HFFc6 (cell line): ENCODE measurements around the gene CEP63. TPM values are rescaled to one million over a fixed set of nuclear protein-coding genes. Genes with fewer than 3 reads are reported as not detected.
A peak's percentile ranks its signal among the peaks of the same experiment; 100 is the strongest.

ENCODE experiments used
- DNase-seq: peaks from one replicate; pipeline ENCODE4 v3.0.0-alpha.2; 2018
- H3K27ac Mint-ChIP-seq: 2 replicates; pipeline ENCODE4 v1.8.0; 2020; ENCODE audit warnings: mild to moderate bottlenecking, mixed read lengths
- H3K27me3 Mint-ChIP-seq: 2 replicates; pipeline ENCODE4 v1.8.0; 2021; ENCODE audit warnings: mild to moderate bottlenecking, moderate library complexity, mixed read lengths; ENCODE audit not compliant: insufficient read depth
- H3K36me3 Mint-ChIP-seq: 2 replicates; pipeline ENCODE4 v1.8.0; 2021; ENCODE audit warnings: low read depth, mixed read lengths
- H3K4me1 Mint-ChIP-seq: 2 replicates; pipeline ENCODE4 v1.8.0; 2020; ENCODE audit warnings: low read depth, mixed read lengths
- H3K4me3 Mint-ChIP-seq: 2 replicates; pipeline ENCODE4 v1.8.0; 2020; ENCODE audit warnings: mild to moderate bottlenecking, moderate library complexity, mixed read lengths
- H3K9me3 Mint-ChIP-seq: 2 replicates; pipeline ENCODE4 v1.8.0; 2020; ENCODE audit warnings: mild to moderate bottlenecking, mixed read lengths
- CTCF ChIP-seq: fragments of 200-600 bp; sonication (generic); IDR thresholded peaks from 2 replicates; pipeline ENCODE4 v1.5.0; 2021; ENCODE audit warnings: antibody characterized with exemption, mild to moderate bottlenecking
- long read RNA-seq: library from polyadenylated mRNA; unstranded; transcript quantifications from one replicate; pipeline ENCODE4 v2.0.0, GENCODE V29; 2019
- total RNA-seq, 6 experiments: library from RNA; stranded (reverse); fragmentation: NEBNext Ultra II Directional; extraction: Animal tissue kit (Norgen Biotek cat#: 25700); gene quantifications; 2 replicates in 1 of 6; 3 replicates in 5 of 6; pipeline ENCODE4 v1.2.3, GENCODE V29; 2021

Gene CEP63
- 10 to 100 TPM; 17.3 to 23.3 (median 21.3) TPM for total RNA-seq
- long read RNA-seq, partial matches to known transcripts = 16 of 26 reads
- long read RNA-seq, other reads (novel, unspliced or antisense) = 8 of 26 reads

DNA sequence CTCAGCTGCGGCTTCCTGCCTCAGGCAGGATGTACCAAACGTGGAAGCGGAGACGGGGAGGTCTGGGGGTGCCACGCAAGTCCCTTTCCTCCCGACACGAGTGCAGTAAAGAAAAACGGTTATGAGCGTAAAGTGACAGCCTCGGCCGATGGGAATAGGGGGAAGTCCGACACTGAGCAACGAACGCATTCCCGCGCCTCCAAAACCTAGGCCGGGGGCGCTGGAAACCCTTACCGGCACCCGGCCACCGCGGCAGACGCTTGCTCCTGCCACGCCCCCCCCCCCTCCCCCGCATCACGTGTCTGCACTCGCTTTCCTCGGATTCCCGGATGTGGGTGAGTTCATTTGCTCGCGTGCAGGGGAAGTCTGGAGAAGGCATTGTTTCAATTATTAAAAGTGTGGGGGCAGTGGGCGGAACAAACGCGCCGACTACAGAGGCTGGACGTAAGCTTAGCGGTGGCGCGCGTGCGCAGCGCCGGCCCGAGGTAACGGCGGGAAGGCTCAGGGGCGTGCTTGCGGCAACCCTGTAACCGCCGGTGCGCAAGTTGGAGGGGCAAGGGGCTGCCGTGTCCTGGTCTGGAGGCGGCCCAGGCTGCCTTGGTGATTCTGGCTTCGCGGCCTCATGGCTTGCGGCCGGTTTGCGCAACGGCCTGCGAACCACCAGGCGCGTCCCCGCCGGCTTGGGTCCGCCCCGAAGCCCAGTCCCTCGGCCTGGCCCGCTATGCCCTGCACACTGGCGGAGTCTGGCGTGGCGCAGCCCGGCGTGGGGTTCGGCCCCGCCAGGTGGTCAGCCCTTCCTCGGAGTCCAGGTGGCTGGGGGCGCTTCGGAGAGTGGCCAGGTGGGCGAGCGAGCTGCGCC is at the start of gene CEP63, which contains the start of gene ANAPC13:
Gene CEP63 (plus strand): TSS at position 340 of the 859 bp plus-strand sequence. CDS start 9,264 bp downstream, outside the sequence.
Gene ANAPC13 (minus strand): TSS at position 268 of the 859 bp plus-strand sequence. CDS start 3,081 bp downstream, outside the sequence.
- peak within 1 kb of the TSS; percentile 92 for H3K4me3 Mint-ChIP-seq
- DNase-seq = peak; percentile 99
- TF ChIP-seq CTCF = peak; percentile 7; the same call in 1 of the 2 replicates
- peaks cover 6% of the 10 kb centered on the region; the same call in 1 of the 2 replicates for H3K27me3 Mint-ChIP-seq
- peak within 1 kb of the TSS; percentile 99 for H3K27ac Mint-ChIP-seq
- H3K4me1 Mint-ChIP-seq = peaks cover 80% of the 10 kb centered on the region
- H3K36me3 Mint-ChIP-seq = peaks cover 44% of the 10 kb centered on the region
- H3K9me3 Mint-ChIP-seq = peaks cover 7% of the 10 kb centered on the region; the same call in 1 of the 2 replicates

DNA sequence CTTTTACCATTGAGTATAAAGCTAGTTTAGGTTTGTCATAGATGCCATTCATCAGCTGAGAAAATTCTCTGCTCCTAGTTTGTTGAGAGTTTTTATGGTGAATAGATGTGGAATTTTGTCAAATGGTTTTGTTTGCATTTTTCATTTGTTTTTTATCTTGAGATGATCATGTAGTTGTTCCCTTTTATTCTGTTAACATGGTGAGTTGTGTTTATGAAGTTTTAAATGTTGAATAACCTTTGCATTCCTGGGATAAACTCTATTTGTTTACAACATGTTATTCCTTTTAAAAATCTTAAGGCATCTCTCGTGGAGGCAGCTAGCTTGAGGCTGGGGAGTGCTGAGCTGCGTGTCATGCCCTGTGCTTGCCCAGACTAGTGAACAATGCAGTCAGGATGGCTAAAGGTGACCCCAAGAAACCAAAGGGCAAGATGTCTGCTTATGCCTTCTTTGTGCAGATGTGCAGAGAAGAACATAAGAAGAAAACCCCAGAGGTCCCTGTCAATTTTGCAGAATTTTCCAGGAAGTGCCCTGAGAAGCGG is 48.6 kb upstream of the CEP63 start:
- H3K4me1 Mint-ChIP-seq = peaks cover 48% of the 10 kb centered on the region
- no peak for TF ChIP-seq CTCF
- H3K27ac Mint-ChIP-seq = peak overlapping the region; percentile 72
- peak overlapping the region; percentile 46 for H3K4me3 Mint-ChIP-seq
- peak; percentile 21 for DNase-seq
- peaks cover 1% of the 10 kb centered on the region; the same call in 1 of the 2 replicates for H3K27me3 Mint-ChIP-seq
- H3K9me3 Mint-ChIP-seq = no peaks in the 10 kb centered on the region
- no peaks in the 10 kb centered on the region for H3K36me3 Mint-ChIP-seq

DNA sequence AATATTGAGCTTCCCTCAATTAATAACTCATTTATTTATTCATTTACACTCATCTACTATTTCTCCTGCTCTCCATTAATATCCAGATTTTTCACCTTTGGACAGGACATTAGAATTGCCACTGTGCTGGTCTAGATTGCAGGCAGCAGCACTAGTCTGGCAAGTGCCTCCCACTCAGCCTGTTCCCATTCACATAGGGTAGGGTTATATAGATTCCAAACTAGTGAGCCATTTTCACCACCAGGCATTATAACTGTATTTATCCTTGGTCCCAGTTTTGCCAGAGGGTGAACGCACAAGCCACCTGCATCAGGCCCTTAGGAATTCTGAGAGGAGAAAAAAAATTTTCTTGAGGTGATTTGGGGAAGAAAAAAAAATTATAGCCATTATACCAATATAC is 44.5 kb upstream of the CEP63 start:
- no peak overlapping the region for H3K4me3 Mint-ChIP-seq
- H3K27ac Mint-ChIP-seq = no peak overlapping the region
- peaks cover 69% of the 10 kb centered on the region for H3K4me1 Mint-ChIP-seq
- 0 out of 2 replicates have a peak, but pooled peaks cover 1% of the 10 kb centered on the region for H3K27me3 Mint-ChIP-seq
- H3K9me3 Mint-ChIP-seq = peaks cover 5% of the 10 kb centered on the region; the same call in 1 of the 2 replicates
- DNase-seq = no peak
- TF ChIP-seq CTCF = no peak
- peaks cover 14% of the 10 kb centered on the region; the same call in 1 of the 2 replicates for H3K36me3 Mint-ChIP-seq

GRCh38 chr3:134441821-134442220 is 44.0 kb upstream of the CEP63 start:
- H3K27me3 Mint-ChIP-seq = 0 out of 2 replicates have a peak, but pooled peaks cover 1% of the 10 kb centered on the region
- DNase-seq = no peak
- no peak for TF ChIP-seq CTCF
- peaks cover 14% of the 10 kb centered on the region; the same call in 1 of the 2 replicates for H3K36me3 Mint-ChIP-seq
- H3K4me3 Mint-ChIP-seq = no peak overlapping the region
- H3K9me3 Mint-ChIP-seq = peaks cover 5% of the 10 kb centered on the region; the same call in 1 of the 2 replicates
- peaks cover 71% of the 10 kb centered on the region for H3K4me1 Mint-ChIP-seq
- H3K27ac Mint-ChIP-seq = no peak overlapping the region

- no peak for TF ChIP-seq CTCF
- H3K4me1 Mint-ChIP-seq = peaks cover 78% of the 10 kb centered on the region
- no peak for DNase-seq
- H3K4me3 Mint-ChIP-seq = no peak overlapping the region
- peaks cover 14% of the 10 kb centered on the region; the same call in 1 of the 2 replicates for H3K36me3 Mint-ChIP-seq
- no peaks in the 10 kb centered on the region for H3K27me3 Mint-ChIP-seq
- peaks cover 5% of the 10 kb centered on the region; the same call in 1 of the 2 replicates for H3K9me3 Mint-ChIP-seq
- H3K27ac Mint-ChIP-seq = peak overlapping the region; percentile 54; the same call in 1 of the 2 replicates
Measured at GRCh38 chr3:134445095-134445494, 40.8 kb upstream of the CEP63 start.
